NCI-H1436 (cell line): ENCODE data around the gene NEK7.

Experiments
- DNase-seq: peaks from one replicate; lab custom pipeline; 2025; lab: John Stamatoyannopoulos, UW

NEK7 gene

DNA sequence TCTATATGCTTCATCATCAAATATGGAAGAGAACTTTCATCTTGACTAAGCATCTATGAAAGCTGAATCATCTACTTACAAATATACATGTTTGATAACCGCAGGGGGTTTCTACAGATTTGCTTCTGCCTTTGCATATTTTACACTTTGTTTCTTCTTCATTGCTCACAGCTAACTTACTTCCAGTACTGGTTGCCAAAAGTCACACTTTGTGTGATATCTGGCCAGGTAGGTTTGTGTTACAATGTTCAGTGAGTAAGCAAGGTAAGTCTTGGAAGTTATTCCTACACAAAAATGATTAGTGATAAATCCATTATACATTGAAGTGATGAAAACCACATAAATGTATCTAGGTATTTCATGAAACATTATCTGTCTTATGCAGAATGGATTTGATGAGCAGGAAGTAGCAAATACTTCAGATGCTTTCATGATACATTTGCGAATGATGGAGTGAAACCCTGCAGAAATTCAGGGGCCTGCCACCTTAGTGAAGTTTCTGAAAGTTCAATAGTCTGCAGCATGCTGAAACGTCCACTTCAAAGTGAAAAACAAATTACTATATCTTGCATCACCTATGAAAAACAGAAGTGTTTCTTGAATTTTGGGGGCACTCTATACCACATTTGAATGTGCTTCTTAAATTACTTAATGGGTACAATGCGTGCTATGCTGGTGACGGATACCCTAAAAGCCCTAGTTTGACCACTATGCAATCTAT, 196.3 kb downstream of the NEK7 start:
- DNase-seq = no peak

DNA sequence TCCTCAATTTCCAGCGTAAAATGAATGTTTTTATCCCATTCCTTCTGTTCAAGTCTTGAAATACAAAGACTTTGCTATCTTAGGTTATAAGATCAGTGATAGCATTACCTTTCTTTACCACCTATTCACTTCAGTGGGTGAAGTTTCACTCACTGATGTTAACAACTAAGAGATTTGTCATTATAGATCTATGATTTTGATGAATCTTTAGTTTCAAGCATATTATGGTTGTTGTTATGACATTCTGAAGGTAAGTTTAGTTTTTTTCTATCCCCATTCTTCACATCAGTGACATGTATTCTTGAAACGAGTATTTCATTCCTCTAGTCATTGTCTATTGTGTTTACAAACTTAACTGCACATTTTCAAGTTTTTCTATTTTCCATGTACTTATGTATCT, 201.1 kb downstream of the NEK7 start:
- no peak for DNase-seq

DNA sequence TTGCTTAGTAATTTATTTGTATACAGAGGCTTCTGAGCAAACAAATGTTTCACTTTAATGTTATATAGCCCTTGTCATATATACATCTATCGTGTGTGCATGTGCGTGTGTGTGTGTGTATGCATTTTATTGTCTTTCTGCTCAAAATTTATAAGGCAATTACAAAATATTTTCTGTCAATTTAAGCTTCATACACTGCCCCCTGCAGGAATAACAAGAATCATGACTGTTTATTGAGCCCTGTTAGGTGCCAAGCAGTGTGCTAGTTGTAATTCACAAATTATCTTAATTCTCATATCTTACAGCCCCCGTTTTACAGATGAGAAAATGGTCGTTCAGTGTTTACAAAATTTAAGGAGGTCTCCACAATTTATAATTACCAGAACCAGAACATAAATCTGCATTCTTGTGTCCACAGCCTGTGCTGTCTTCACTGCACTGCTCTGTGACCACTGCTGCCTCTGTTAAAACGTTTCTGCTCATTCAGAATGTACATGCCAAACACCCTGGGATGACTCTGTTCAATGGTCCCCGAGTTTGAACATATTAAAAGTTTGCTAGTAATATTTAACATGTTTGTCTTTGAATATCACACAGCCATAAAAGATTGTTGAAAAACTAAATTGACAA, 202.3 kb downstream of the NEK7 start:
- DNase-seq = no peak

DNA sequence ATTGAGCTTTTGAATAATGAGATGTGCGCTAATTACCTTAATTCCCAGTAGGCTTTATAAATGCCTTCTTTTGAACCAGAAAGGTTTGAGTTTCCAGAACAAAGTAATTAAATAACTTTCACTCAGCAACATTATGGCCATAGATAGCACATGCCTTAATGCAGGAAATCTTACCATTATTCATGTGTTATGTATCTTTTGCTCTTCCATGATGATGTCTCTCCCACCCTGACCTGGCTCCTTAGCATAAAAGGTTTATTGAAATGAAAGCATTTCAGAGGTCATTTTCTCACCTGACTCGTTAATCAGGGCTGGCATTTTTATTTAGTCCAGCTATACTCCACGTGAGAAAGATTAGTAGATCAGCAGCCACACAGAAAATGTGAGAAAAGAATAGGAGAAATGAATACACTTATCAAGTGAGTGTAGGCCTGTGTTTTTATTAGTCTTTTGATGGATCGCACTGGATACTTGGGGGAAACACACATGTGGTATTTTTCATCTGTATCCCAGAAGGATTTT, 203.5 kb downstream of the NEK7 start:
- no peak for DNase-seq

DNA sequence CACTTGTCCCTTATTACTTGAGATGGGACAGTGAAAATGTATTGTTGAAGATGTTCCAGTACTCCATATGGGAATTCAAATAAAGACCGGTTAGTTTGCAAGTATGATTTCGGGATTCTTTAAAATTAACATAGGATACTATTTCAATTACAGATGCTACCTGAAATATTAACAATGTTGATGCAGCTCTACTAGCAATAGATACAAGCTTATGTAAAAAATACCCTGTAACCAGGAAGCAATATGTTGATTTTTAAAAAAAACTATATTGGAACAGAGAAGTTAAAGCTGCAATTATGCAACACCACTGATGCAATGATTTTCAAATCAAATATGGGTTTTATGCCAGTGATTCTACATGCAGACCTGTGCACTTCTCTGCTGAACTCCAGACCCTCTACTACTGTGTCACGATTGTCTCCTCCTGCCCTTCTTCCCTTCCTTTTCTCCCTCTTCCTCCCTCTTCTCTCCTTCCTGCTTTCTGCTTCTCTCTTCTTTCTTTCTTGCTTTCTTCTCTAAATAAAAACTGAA, 204.5 kb downstream of the NEK7 start:
- no peak for DNase-seq

DNA sequence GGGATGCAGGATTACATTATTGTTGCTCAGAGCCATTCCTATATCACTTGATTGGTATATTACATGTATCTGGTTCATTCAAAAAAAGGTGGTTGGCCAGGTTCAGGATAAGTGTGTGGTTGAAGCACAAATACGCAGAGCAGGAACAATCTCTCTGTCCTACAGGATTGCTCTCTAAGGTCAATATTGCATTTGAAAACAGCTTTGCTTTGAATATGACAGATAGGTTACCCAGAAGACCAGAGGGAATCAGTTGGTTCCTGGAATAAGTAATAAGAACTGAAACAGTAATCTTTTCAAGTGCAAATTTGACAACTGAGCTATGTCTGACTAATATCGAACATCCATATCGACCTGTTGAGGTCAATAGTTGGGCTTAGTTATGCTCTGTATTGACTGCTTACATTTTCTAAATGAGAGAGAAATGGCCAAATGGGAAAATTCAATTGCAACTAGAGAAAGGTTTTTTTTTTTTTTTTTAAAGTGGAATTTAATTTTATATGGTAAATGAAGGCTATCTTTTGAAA, 206.9 kb downstream of the NEK7 start:
- DNase-seq = no peak

DNA sequence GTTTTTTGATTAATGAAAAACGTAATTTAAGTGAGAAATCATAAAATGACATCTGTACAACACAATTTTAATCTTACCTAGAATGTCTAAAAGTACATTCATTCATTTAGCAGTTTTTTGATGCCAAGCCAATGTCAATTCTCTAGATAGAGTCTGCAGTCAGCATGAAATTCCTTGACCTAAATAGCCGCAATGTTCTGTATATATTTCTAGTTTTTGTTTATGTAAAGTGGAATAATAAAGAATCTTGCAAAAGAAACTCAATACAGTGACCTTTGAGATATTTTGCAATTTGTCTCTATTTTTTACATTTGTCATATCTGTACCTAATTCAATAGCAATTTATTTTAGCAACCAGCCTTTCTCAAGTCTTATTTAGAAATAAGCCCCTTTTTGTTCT, 207.7 kb downstream of the NEK7 start:
- DNase-seq = no peak

DNA sequence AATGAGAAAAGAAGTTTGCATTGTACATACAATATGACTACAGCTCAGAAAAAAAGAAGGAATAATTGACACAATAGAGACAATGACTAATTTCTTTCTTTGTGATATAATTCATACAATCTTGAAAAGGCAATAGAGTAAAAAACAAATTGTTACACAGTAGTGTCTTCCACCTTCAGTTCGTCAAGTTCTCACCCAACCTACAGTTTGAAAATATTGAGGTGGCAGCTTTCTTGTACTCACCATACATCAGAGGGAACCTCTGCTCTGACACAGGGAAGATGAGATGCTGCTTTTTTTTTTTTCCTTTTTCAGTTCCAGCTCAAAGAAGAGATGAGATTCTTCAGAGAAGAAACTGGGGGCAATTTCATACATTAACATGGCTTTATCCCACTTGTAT, 210.5 kb downstream of the NEK7 start:
- DNase-seq = no peak

DNA sequence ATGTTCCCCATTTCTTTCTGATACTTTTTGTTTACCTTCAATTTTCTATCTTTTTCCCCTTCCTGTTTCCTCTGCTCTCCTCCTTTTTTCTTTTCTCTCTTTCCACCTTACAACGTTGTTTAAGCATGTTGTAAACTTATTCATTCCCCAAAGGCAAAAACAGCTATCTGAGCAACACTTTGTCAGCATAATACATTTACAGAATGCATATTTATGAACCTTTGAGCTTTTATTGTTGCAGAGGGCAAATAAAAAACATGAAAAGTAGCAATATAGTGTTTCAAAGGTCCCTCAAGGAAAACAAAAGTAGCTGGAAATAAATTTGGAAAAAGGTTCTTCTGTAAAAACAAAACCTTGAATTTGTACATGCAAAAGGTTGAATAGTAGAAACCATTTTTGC, 214.2 kb downstream of the NEK7 start:
- no peak for DNase-seq
